DOHH2 (cell line): ENCODE data around the gene AP5B1.

Source experiments
- CTCF ChIP-seq: fragments of 200-600 bp; sonication (generic); IDR thresholded peaks from one replicate; pipeline ENCODE4 v1.5.1; 2014; ENCODE audit warnings: antibody characterized with exemption, mild to moderate bottlenecking, low read depth, low read length; ENCODE audit not compliant: poor library complexity, severe bottlenecking
- EZH2phosphoT487 ChIP-seq: fragments of 200-600 bp; sonication (generic); IDR thresholded peaks from 2 replicates; pipeline ENCODE4 v1.6.1; 2017; ENCODE audit warnings: borderline replicate concordance, mild to moderate bottlenecking, antibody characterized with exemption, low read length, moderate library complexity, mixed read lengths

- TF ChIP-seq CTCF (no peak), EZH2phosphoT487 (no peak)
These were observed 18.1 kb upstream of the AP5B1 start for GRCh38 chr11:65798882-65799281.
